Stimulated activated effector memory CD8-positive, alpha-beta T cell treated with anti-CD3 and anti-CD28 coated beads, Interleukin-12 subunit alpha, Interleukin-12 subunit beta, amount 100 ng/mL, for 72 hours (primary cell): Measurements from ENCODE around the gene RPL7L1.
"Not testable (repeated sequence)": the region's sequence is repeated elsewhere in the genome, so short reads cannot be mapped to it uniquely, and the experiment has no call there.

ENCODE experiments used
- ATAC-seq: fragments of 150-1000 bp; cut with Tn5 transposase; 2 replicates; pipeline ENCODE4 v1.10.0; 2021
- DNase-seq, 2 donors: peaks; one replicate each; pipeline ENCODE4 v3.0.0; 2021 to 2022; ENCODE audit warnings: low spot score in 2 of 2
- H3K27ac Mint-ChIP-seq: one replicate; pipeline ENCODE4 v1.8.0; 2022; ENCODE audit warnings: mild to moderate bottlenecking, mixed read lengths
- H3K36me3 Mint-ChIP-seq: one replicate; pipeline ENCODE4 v1.8.0; 2022; ENCODE audit warnings: mild to moderate bottlenecking, mixed read lengths
- H3K4me1 Mint-ChIP-seq: one replicate; pipeline ENCODE4 v1.8.0; 2022; ENCODE audit warnings: mixed read lengths
- H3K4me3 Mint-ChIP-seq: one replicate; pipeline ENCODE4 v1.8.0; 2022; ENCODE audit warnings: mild to moderate bottlenecking, mixed read lengths
- H3K9me3 Mint-ChIP-seq: one replicate; pipeline ENCODE4 v1.8.0; 2022; ENCODE audit warnings: mixed read lengths

The RPL7L1 gene

GRCh38 chr6:42880240-42880817 lies 913 bp downstream of the RPL7L1 start:
- Mint-ChIP-seq H3K36me3 (peaks cover 66% of the 10 kb centered on the region), H3K27ac (peak overlapping the region; percentile 99), H3K4me3 (peak overlapping the region; percentile 87), H3K4me1 (peaks cover 12% of the 10 kb centered on the region)
- not testable (repeated sequence) for ATAC-seq, DNase-seq, H3K9me3 Mint-ChIP-seq

- not testable (repeated sequence) for H3K9me3 Mint-ChIP-seq, DNase-seq, ATAC-seq
- Mint-ChIP-seq H3K4me3 (peak overlapping the region; percentile 87), H3K27ac (peak overlapping the region; percentile 99), H3K36me3 (peaks cover 72% of the 10 kb centered on the region), H3K4me1 (peaks cover 12% of the 10 kb centered on the region)
Observed at GRCh38 chr6:42880871-42881270, 1.5 kb downstream of the RPL7L1 start.

- Mint-ChIP-seq H3K27ac (no peak overlapping the region), H3K4me3 (no peak overlapping the region), H3K36me3 (peaks cover 95% of the 10 kb centered on the region), H3K9me3 (no peaks in the 10 kb centered on the region), H3K4me1 (peaks cover 8% of the 10 kb centered on the region)
- DNase-seq (no peak), ATAC-seq (no peak)
Observed at GRCh38 chr6:42885702-42886101, 6.3 kb downstream of the RPL7L1 start.

GRCh38 chr6:42888201-42888600 lies 8.8 kb downstream of the RPL7L1 start:
- ATAC-seq, H3K27ac Mint-ChIP-seq, H3K9me3 Mint-ChIP-seq, DNase-seq, H3K4me3 Mint-ChIP-seq: not testable (repeated sequence)
- Mint-ChIP-seq H3K4me1 (peaks cover 15% of the 10 kb centered on the region), H3K36me3 (peaks cover 73% of the 10 kb centered on the region)

- H3K27ac Mint-ChIP-seq, result peak overlapping the region; percentile 95
- H3K36me3 Mint-ChIP-seq, result peaks cover 57% of the 10 kb centered on the region
- no peak for DNase-seq
- H3K4me3 Mint-ChIP-seq, result peak overlapping the region; percentile 93
- H3K4me1 Mint-ChIP-seq, result peaks cover 15% of the 10 kb centered on the region
- no peaks in the 10 kb centered on the region for H3K9me3 Mint-ChIP-seq
- no peak for ATAC-seq
Observed at GRCh38 chr6:42889815-42890214, 10.4 kb downstream of the RPL7L1 start.

GRCh38 chr6:42890311-42891198 lies 11.1 kb downstream of the RPL7L1 start:
- H3K4me3 Mint-ChIP-seq, result peak overlapping the region; percentile 93
- peaks cover 15% of the 10 kb centered on the region for H3K4me1 Mint-ChIP-seq
- H3K36me3 Mint-ChIP-seq, result peaks cover 49% of the 10 kb centered on the region
- H3K9me3 Mint-ChIP-seq, result no peaks in the 10 kb centered on the region
- ATAC-seq, result peak; percentile 98
- peak overlapping the region; percentile 95 for H3K27ac Mint-ChIP-seq
- DNase-seq, result peak; percentile 76 to 94

GRCh38 chr6:42891199-42891722 lies 11.8 kb downstream of the RPL7L1 start:
- peak overlapping the region; percentile 93 for H3K4me3 Mint-ChIP-seq
- H3K36me3 Mint-ChIP-seq, result peaks cover 42% of the 10 kb centered on the region
- no peak for DNase-seq

GRCh38 chr6:42894041-42894828 lies 14.8 kb downstream of the RPL7L1 start:
- not testable (repeated sequence) for H3K4me3 Mint-ChIP-seq, DNase-seq, ATAC-seq, H3K9me3 Mint-ChIP-seq
- peaks cover 17% of the 10 kb centered on the region for H3K36me3 Mint-ChIP-seq
- peak overlapping the region; percentile 50 for H3K27ac Mint-ChIP-seq
- H3K4me1 Mint-ChIP-seq, result peaks cover 15% of the 10 kb centered on the region

More at GRCh38 chr6:42891199-42891722, 11.8 kb downstream of the RPL7L1 start:
- Mint-ChIP-seq H3K4me1 (peaks cover 15% of the 10 kb centered on the region), H3K27ac (peak overlapping the region; percentile 95), H3K9me3 (no peaks in the 10 kb centered on the region)
- no peak for ATAC-seq

- Mint-ChIP-seq H3K9me3 (no peaks in the 10 kb centered on the region), H3K27ac (no peak overlapping the region), H3K4me1 (peaks cover 4% of the 10 kb centered on the region), H3K4me3 (no peak overlapping the region), H3K36me3 (no peaks in the 10 kb centered on the region)
- DNase-seq (no peak), ATAC-seq (no peak)
Observed at GRCh38 chr6:42896178-42896719, 16.8 kb downstream of the RPL7L1 start.

- peaks cover 6% of the 10 kb centered on the region for H3K4me1 Mint-ChIP-seq
- ATAC-seq (no peak), DNase-seq (peak; percentile 68 to 87)
- H3K27ac Mint-ChIP-seq, result no peak overlapping the region
- H3K36me3 Mint-ChIP-seq, result no peaks in the 10 kb centered on the region
- no peak overlapping the region for H3K4me3 Mint-ChIP-seq
- H3K9me3 Mint-ChIP-seq, result no peaks in the 10 kb centered on the region
Observed at GRCh38 chr6:42898891-42899361, 19.5 kb downstream of the RPL7L1 start.

- Mint-ChIP-seq H3K9me3 (no peaks in the 10 kb centered on the region), H3K27ac (no peak overlapping the region), H3K4me3 (no peak overlapping the region), H3K36me3 (no peaks in the 10 kb centered on the region), H3K4me1 (peaks cover 6% of the 10 kb centered on the region)
- ATAC-seq (no peak), DNase-seq (no peak)
Observed at GRCh38 chr6:42899871-42900270, 20.5 kb downstream of the RPL7L1 start.

- Mint-ChIP-seq H3K4me3 (no peak overlapping the region), H3K27ac (no peak overlapping the region), H3K9me3 (no peaks in the 10 kb centered on the region), H3K36me3 (no peaks in the 10 kb centered on the region), H3K4me1 (peaks cover 6% of the 10 kb centered on the region)
- DNase-seq, result peak; percentile 59 to 83
- peak; percentile 96 for ATAC-seq
Observed at GRCh38 chr6:42901538-42901957, 22.1 kb downstream of the RPL7L1 start.

- not testable (repeated sequence) for H3K36me3 Mint-ChIP-seq, H3K4me3 Mint-ChIP-seq, ATAC-seq, DNase-seq, H3K9me3 Mint-ChIP-seq, H3K4me1 Mint-ChIP-seq
- H3K27ac Mint-ChIP-seq, result peak overlapping the region; percentile 58
Observed at GRCh38 chr6:42902429-42903263, 23.2 kb downstream of the RPL7L1 start.

GRCh38 chr6:42904467-42904866 lies 25.1 kb downstream of the RPL7L1 start:
- Mint-ChIP-seq H3K4me3 (no peak overlapping the region), H3K27ac (no peak overlapping the region), H3K36me3 (no peaks in the 10 kb centered on the region), H3K9me3 (no peaks in the 10 kb centered on the region), H3K4me1 (peaks cover 6% of the 10 kb centered on the region)
- no peak for ATAC-seq
- DNase-seq, result no peak
